Nephron progenitor cell (in vitro differentiated cells): Measurements from ENCODE around the gene DNAJB1.

Experiments used
- DNase-seq: peaks from one replicate; pipeline ENCODE4 v3.0.0; 2021
- H3K27ac Mint-ChIP-seq: 2 replicates; pipeline ENCODE4 v1.8.0; 2021; ENCODE audit warnings: mild to moderate bottlenecking, moderate library complexity, mixed read lengths
- H3K27me3 Mint-ChIP-seq: 2 replicates; pipeline ENCODE4 v1.8.0; 2021; ENCODE audit warnings: mild to moderate bottlenecking, low read depth, mixed read lengths; ENCODE audit not compliant: poor library complexity
- H3K36me3 Mint-ChIP-seq: 2 replicates; pipeline ENCODE4 v1.8.0; 2021; ENCODE audit warnings: low read depth, mixed read lengths
- H3K4me1 Mint-ChIP-seq: 2 replicates; pipeline ENCODE4 v1.8.0; 2021; ENCODE audit warnings: mixed read lengths
- H3K4me3 Mint-ChIP-seq: 2 replicates; pipeline ENCODE4 v1.8.0; 2021; ENCODE audit warnings: mild to moderate bottlenecking, moderate library complexity, mixed read lengths
- H3K9me3 Mint-ChIP-seq: 2 replicates; pipeline ENCODE4 v1.8.0; 2021; ENCODE audit warnings: mild to moderate bottlenecking, moderate library complexity, mixed read lengths
- TF ChIP-seq, protein P1 (sequence below): fragments of 200-600 bp; sonication (generic); IDR thresholded peaks from 2 replicates; pipeline ENCODE4 v1.5.0; 2021; ENCODE audit warnings: antibody characterized with exemption

Gene DNAJB1

GRCh38 chr19:14478113-14478545 is 40.1 kb downstream of the DNAJB1 start:
- TF ChIP-seq, protein P1, sequence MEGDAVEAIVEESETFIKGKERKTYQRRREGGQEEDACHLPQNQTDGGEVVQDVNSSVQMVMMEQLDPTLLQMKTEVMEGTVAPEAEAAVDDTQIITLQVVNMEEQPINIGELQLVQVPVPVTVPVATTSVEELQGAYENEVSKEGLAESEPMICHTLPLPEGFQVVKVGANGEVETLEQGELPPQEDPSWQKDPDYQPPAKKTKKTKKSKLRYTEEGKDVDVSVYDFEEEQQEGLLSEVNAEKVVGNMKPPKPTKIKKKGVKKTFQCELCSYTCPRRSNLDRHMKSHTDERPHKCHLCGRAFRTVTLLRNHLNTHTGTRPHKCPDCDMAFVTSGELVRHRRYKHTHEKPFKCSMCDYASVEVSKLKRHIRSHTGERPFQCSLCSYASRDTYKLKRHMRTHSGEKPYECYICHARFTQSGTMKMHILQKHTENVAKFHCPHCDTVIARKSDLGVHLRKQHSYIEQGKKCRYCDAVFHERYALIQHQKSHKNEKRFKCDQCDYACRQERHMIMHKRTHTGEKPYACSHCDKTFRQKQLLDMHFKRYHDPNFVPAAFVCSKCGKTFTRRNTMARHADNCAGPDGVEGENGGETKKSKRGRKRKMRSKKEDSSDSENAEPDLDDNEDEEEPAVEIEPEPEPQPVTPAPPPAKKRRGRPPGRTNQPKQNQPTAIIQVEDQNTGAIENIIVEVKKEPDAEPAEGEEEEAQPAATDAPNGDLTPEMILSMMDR, result no peak
- Mint-ChIP-seq H3K27ac (no peak overlapping the region), H3K36me3 (peaks cover 7% of the 10 kb centered on the region), H3K9me3 (no peaks in the 10 kb centered on the region), H3K4me1 (peaks cover 32% of the 10 kb centered on the region), H3K27me3 (no peaks in the 10 kb centered on the region), H3K4me3 (no peak overlapping the region)
- no peak for DNase-seq

GRCh38 chr19:14477418-14478112 is 40.6 kb downstream of the DNAJB1 start:
- peaks cover 38% of the 10 kb centered on the region for H3K4me1 Mint-ChIP-seq
- peaks cover 5% of the 10 kb centered on the region for H3K27me3 Mint-ChIP-seq
- TF ChIP-seq, protein P1, result no peak
- peak overlapping the region; percentile 57 for H3K27ac Mint-ChIP-seq
- H3K36me3 Mint-ChIP-seq, result peaks cover 7% of the 10 kb centered on the region
- no peaks in the 10 kb centered on the region for H3K9me3 Mint-ChIP-seq
- no peak overlapping the region for H3K4me3 Mint-ChIP-seq
- no peak for DNase-seq

- Mint-ChIP-seq H3K9me3 (no peaks in the 10 kb centered on the region), H3K4me3 (no peak overlapping the region), H3K36me3 (peaks cover 2% of the 10 kb centered on the region), H3K27ac (peak overlapping the region; percentile 30), H3K27me3 (peaks cover 5% of the 10 kb centered on the region), H3K4me1 (peaks cover 40% of the 10 kb centered on the region)
- TF ChIP-seq, protein P1, result no peak
- DNase-seq, result no peak
Observed at GRCh38 chr19:14476673-14477401, 41.4 kb downstream of the DNAJB1 start.

DNA sequence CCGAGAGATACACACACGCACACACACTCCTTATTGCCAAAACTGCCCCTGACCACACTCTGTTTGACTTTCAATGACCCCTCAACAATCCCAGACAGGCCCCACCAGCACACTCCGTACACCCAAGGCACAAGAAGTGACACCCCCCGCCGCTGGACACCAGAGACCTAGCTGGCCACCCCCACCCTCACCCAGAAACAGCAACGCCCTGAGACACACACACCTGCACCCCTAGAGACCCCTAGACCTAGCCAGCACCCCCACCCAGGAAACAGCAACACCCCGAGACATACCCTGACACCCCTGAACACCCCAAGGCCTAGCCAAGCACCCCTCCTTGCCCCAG is 41.9 kb downstream of the DNAJB1 start:
- TF ChIP-seq, protein P1, result no peak
- peaks cover 5% of the 10 kb centered on the region for H3K27me3 Mint-ChIP-seq
- DNase-seq, result no peak
- H3K27ac Mint-ChIP-seq, result no peak overlapping the region
- H3K36me3 Mint-ChIP-seq, result no peaks in the 10 kb centered on the region
- peaks cover 43% of the 10 kb centered on the region for H3K4me1 Mint-ChIP-seq
- no peaks in the 10 kb centered on the region for H3K9me3 Mint-ChIP-seq
- no peak overlapping the region for H3K4me3 Mint-ChIP-seq

DNA sequence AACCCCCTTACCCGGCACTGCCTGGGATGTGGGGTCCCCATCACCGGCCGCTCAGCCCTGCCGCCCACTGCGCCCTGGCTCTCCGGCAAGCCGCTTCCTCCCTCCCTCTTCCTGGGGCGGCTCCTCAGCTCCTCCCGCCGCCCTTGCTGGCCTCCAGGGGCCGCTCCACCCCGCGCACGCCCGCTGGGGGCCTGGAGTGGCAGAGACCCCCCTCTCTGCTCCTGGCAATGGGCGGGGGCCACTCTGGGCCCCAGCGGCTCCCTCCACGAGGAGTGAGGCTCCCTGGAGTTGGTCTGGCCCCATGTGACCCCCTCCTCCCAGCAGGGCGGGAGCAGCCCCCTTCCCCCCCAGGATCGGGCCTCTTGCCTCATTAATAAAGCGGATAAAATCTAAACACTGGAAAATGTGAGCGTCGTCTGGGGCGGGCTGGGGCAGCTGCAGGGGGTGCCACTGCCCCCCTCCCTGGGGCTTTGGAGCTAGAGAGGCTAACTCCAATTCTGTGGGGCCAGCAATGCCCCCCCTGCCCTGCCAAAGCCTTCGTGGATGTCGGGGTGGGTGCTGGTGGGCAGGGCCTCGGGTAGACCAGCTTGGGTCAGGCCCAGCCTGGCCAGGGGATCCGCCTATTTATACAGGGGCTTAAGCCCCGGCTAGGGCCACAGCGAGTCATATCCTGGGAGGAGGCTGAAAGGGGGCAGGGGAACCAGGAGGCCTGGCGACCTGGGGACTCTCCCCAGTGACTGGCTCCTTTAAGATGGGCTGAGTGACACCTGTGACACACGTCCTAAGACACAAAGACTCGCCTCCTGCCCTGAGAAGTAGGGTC is 42.7 kb downstream of the DNAJB1 start, which contains the start of gene PTGER1:
PTGER1 (minus strand) TSS at position 104 of the 823 bp plus-strand sequence. CDS start 1,034 bp downstream, outside the sequence.
- peaks cover 43% of the 10 kb centered on the region for H3K4me1 Mint-ChIP-seq
- TF ChIP-seq, protein P1, result no peak
- peak; percentile 55 for DNase-seq
- H3K36me3 Mint-ChIP-seq, result no peaks in the 10 kb centered on the region
- no peaks in the 10 kb centered on the region for H3K9me3 Mint-ChIP-seq
- peak within 1 kb of the TSS; percentile 44 for H3K4me3 Mint-ChIP-seq
- peaks cover 5% of the 10 kb centered on the region for H3K27me3 Mint-ChIP-seq
- H3K27ac Mint-ChIP-seq, result no peak within 1 kb of the TSS
